ENCODE data around the gene HOXC5.

The HOXC5 gene

GRCh38 chr12:54024581-54025305 is 8.1 kb upstream of the HOXC5 start:
- H3K27ac ChIP-seq, result no peak overlapping the region
- no peak for TF ChIP-seq CTCF (IDR thresholded peaks at IDR 0.05)
- H3K4me1 ChIP-seq (ENCODE audit: control insufficient read depth in 1 of 2, insufficient read depth in 1 of 2, low read depth in 1 of 2, low read length in 1 of 2), result no peaks in the 10 kb centered on the region
- no peaks in the 10 kb centered on the region for H3K9me3 ChIP-seq
- no peak overlapping the region for H3K4me3 ChIP-seq (ENCODE audit: low read depth in 1 of 2, low read length in 1 of 2)
- H3K27me3 ChIP-seq, result peaks cover 100% of the 10 kb centered on the region
- H3K36me3 ChIP-seq, result no peaks in the 10 kb centered on the region

GRCh38 chr12:54025499-54026405 is 7.1 kb upstream of the HOXC5 start:
- TF ChIP-seq CTCF (IDR thresholded peaks at IDR 0.05), result no peak
- Histone ChIP-seq H3K36me3 (no peaks in the 10 kb centered on the region), H3K9me3 (no peaks in the 10 kb centered on the region), H3K27ac (no peak overlapping the region), H3K4me1 (ENCODE audit: control insufficient read depth in 1 of 2, insufficient read depth in 1 of 2, low read depth in 1 of 2, low read length in 1 of 2) (no peaks in the 10 kb centered on the region), H3K27me3 (peaks cover 100% of the 10 kb centered on the region), H3K4me3 (ENCODE audit: low read depth in 1 of 2, low read length in 1 of 2) (no peak overlapping the region)

- Histone ChIP-seq H3K4me3 (ENCODE audit: low read depth in 1 of 2, low read length in 1 of 2) (no peak overlapping the region), H3K36me3 (no peaks in the 10 kb centered on the region), H3K9me3 (no peaks in the 10 kb centered on the region), H3K27me3 (peaks cover 100% of the 10 kb centered on the region), H3K27ac (no peak overlapping the region), H3K4me1 (ENCODE audit: control insufficient read depth in 1 of 2, insufficient read depth in 1 of 2, low read depth in 1 of 2, low read length in 1 of 2) (no peaks in the 10 kb centered on the region)
- TF ChIP-seq CTCF (IDR thresholded peaks at IDR 0.05), result no peak
Observed at GRCh38 chr12:54026640-54027441, 6.0 kb upstream of the HOXC5 start.

- peaks cover 100% of the 10 kb centered on the region for H3K27me3 ChIP-seq
- H3K36me3 ChIP-seq, result no peaks in the 10 kb centered on the region
- no peak overlapping the region for H3K27ac ChIP-seq
- no peak for TF ChIP-seq CTCF (IDR thresholded peaks at IDR 0.05)
- no peak overlapping the region for H3K4me3 ChIP-seq (ENCODE audit: low read depth in 1 of 2, low read length in 1 of 2)
- no peaks in the 10 kb centered on the region for H3K4me1 ChIP-seq (ENCODE audit: control insufficient read depth in 1 of 2, insufficient read depth in 1 of 2, low read depth in 1 of 2, low read length in 1 of 2)
- no peaks in the 10 kb centered on the region for H3K9me3 ChIP-seq
Observed at GRCh38 chr12:54027442-54027786, 5.4 kb upstream of the HOXC5 start.

GRCh38 chr12:54028314-54029201 is 4.3 kb upstream of the HOXC5 start, which contains the start of gene HOXC6:
TSS of gene HOXC6 (plus strand) at chr12:54028440. CDS start at chr12:54028522, 82 bp downstream.
- H3K27ac ChIP-seq, result no peak within 1 kb of the TSS
- H3K9me3 ChIP-seq, result peaks cover 7% of the 10 kb centered on the region
- no peak for TF ChIP-seq CTCF (IDR thresholded peaks at IDR 0.05)
- peaks cover 100% of the 10 kb centered on the region for H3K27me3 ChIP-seq
- no peak within 1 kb of the TSS for H3K4me3 ChIP-seq (ENCODE audit: low read depth in 1 of 2, low read length in 1 of 2)
- no peaks in the 10 kb centered on the region for H3K4me1 ChIP-seq (ENCODE audit: control insufficient read depth in 1 of 2, insufficient read depth in 1 of 2, low read depth in 1 of 2, low read length in 1 of 2)
- no peaks in the 10 kb centered on the region for H3K36me3 ChIP-seq
